HTERT RPE-1 (cell line): Measurements from ENCODE around the gene NMNAT3.

Experiments
- in situ Hi-C: fragments of 300-500 bp; cut with MboI; formaldehyde crosslinking; loops from 4 replicates; pipeline ENCODE4 v1.14.3; 2020; ENCODE audit warnings: low sequenced_read_pairs

The NMNAT3 gene

DNA sequence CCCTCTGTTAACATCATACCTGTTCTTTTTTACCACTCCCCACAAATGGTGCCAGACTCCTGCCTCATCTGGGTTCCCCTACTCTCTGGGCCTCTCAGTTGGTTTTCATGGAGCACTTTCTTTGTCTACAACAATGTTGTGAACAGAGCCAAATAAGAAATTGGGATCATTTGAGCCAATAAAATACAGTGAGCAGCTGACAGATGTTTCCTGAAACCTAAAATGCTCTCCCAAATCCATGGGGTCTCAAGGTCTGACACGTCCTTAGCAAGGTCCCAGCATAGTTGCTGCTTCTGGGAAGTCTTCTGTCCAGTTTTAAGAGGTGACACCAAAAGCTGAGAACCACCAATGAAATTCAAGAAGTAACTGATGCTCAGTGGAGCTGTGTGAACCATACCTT lies 1.7 kb downstream of the NMNAT3 start:
- in situ Hi-C loops = no loop called here

DNA sequence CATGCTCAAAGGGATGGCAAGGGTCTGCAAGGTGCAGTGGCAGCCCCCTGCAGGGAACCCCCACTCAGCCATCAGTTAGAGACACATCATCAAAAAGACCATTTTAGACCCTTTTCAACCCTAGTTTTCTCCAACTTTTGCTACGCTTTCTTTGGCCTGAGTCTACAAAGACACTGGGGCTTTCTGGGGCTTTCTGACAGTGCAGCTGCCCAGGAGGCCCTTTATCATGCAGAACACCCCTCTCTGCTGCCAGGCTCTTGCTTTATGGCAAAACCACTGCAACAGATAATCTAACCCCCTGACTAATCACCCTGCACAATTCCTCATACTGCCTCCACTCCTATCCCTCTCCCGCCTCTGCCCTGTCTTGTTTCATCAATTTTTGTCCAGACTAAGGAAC lies 2.4 kb downstream of the NMNAT3 start:
- in situ Hi-C loops = no loop called here

DNA sequence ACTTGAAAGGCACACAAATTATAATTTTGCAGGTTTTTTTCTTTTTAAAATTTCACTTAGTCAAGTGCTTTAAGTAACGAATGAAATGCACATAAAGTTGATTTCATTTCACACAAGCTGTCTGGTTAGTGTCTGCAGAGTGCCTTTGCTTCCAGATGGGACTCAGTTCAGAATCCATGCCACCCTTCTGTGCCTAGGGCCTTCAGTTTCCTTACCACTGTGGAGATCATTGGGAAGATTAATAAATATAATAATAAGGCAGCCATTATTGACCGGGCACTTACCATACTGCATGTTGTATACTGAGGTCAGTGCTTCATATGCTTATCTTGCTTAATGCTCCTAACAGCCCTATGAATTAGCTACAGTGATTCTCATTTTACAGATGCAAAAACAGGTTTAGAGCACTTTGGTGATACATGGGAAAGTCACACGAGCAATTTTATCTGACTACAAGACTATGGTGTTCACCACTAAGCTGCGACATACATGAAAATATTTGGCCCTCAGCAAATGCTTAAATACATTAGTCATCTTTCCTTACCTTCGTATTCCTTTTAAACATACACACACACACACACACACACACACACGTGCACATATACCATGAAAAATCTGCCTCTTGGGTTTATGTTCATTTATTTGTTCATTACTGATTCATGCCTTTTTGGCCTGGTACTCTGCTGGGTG lies 3.1 kb downstream of the NMNAT3 start:
- in situ Hi-C loops = no loop called here

DNA sequence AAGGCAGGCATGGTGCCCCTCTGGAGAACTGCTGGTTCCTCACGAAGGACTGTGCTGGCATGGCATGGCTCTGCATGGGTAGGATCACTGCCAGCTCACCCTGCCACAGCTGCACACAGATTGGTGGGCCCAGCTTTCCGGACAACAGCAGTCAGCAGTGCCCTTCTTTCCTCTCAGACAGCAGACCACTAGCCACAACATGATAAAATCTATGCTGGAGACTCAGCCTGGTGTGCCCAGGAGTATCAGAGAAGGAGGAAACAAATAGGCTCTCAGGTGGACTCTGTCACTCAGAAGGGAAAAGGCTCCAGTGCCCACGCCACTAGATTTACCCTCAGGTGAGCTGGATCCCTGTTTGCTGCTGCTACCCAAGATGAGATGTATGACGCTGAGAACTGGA lies 4.9 kb downstream of the NMNAT3 start:
- in situ Hi-C loops = no loop called here

DNA sequence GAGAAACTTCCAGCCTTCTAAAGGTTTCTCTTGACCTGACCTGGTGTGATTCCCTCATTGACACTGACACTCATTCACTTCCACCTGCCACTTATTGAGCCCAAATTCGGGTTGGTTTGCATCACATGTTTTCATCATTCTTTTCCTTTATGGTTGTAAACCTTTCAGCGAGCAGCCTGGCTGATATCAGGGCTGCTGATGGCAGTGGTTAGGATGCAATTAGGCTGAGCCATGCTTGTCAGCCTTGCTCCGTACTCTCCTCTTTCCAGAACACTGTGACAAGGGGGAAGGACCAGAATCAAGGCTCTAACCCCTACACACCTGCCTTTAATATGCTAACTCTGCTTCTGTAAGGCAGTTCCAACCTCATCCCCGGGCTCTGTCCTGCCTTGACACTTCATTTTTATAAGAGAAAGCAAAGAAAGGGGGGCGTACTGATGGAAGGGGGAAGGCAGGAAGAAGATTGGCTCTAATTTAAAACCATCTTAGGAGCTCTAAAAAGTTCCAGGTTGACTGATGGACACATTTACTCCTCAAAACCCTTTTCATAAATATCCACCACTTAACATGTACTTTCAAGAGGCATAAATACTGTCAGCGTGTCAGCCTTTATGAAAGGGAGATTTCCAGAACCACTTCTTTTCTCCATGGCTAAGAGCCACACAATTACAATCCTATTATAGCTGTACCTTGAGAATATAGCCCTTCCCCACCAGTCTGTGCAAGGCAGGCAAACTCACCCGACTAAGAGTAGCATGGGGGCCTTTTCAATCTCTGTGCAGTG lies 5.7 kb downstream of the NMNAT3 start:
- in situ Hi-C loops = no loop called here

DNA sequence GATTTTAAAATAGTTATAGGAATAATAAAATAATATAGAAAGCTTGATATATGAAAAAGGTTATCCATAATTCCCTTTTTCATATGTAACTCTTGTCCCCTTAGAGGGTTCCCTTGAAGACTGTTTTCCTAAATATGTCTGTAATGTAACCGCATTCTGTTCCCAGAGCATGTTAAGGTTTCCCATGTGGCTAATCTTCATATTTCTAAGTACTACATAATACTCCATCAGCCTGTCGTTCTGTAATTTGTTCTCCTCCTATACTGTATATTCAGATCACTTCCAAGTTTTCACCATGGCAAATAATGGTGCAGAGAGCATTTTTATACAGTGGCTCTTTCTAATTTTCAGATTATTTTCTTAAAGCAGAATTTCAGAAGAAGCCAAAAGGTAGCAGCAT lies 6.7 kb downstream of the NMNAT3 start:
- in situ Hi-C loops = no loop called here

DNA sequence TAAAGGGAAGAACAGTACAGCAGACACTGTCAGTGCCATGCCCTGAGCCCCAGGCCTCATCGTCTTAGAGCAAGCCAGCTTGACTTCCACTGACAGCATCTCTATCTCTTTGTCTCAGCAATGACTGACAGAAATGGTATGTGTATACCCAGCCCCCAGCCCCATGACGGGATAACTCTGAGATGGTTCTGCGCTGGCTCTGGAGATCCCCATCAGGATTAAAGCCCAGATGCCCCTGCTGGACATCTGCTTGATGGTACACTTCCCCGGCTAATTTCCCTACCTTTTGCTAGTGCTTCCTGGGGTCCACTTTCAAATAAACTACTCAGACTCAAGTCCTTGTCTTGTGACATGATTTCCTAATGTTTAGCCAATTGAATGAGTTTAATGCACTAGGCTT lies 7.6 kb downstream of the NMNAT3 start:
- in situ Hi-C loops = no loop called here

DNA sequence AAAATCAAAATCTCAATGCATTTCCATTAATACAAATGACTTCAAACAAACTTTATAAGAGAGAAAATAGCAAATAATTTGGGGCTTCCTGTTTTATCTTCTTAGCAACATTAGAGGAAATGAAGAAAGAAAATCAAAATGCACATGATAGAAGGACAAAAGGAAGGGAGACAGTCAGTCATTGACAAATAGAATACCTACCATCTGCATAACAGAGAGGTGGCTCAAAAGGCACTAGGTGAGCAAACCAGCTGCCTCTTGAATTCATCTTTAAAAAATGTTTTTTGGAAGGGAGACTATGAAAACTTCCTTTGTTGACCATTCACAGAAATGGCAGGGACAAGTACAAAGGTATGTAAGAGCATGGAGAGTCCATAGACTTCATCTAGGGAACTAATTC lies 9.4 kb downstream of the NMNAT3 start:
- in situ Hi-C loops = no loop called here

DNA sequence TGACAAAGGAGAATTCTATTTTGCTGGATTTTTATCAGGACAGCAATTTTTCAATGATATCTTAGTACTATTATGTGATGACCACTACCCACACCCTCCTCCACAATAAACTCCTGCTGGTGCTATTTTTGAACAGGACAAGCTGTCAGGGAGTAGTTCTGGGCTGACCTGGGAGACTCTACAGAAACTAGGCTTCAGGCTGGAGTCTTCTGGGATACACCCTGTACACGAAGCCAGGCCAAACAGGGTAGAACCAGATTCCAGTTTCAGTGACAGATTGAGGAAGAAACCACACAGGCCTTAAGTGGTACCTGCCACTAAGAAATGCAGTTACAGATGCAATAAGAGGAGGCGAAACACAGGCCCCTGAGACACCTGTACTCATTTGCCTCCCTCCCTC lies 12.8 kb downstream of the NMNAT3 start:
- in situ Hi-C loops = no loop called here

DNA sequence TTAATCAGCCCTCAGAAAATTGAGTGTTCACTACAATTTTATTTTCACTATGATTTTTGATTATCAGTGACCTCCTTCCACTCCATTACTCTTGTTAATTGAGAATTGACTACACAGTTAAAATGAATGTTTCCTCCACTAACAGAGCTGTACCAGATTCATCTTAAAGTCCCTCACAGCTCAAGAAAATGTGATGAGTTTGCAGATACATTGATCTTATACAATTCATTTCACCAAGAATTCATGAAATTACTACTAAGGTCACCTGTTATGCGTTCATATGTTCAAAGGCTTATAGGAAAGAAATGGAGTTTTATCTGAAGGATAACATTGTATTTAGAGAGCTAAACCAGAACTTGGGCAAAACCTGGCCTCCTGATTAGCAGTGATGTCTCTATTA lies 17.5 kb downstream of the NMNAT3 start:
- in situ Hi-C loops = no loop called here

DNA sequence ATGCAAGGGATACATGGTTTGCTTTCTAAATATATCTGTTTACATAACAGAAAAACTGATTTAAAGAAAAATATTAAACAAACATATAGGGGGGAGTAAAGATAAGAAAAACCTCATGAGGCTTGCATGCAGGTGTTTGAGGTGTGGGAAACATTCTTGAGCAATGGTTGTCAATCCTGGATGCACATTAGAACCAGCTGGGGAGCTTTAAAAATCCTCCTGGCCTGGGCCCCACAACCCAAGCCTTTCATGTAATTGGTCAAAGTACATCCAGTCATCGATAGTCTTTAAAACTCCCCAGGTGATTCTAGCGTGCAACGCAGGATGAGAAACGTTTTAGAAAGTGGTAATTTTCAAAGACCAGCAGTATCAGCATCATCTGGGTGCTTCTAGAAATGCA lies 18.3 kb downstream of the NMNAT3 start:
- in situ Hi-C loops = no loop called here

DNA sequence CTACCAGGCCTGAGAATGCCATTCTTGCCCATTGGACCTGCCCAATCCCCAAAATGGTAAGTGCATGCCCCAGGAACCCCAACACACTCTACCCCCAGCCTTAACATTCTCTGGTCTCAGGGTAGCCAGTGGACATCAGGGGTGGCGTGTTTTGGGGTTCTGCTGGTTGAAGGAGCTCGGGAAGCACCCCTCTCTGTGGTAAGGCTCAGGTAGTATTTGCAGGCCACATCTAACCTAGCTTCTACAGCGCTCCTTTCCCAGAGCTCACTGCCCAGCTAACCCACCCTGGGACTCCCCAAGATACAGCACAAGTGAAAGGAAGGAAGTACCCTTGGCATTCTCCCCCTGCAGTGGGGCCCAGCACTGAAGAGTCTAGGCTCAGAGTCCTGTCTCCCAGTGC lies 19.8 kb downstream of the NMNAT3 start:
- in situ Hi-C loops = no loop called here

DNA sequence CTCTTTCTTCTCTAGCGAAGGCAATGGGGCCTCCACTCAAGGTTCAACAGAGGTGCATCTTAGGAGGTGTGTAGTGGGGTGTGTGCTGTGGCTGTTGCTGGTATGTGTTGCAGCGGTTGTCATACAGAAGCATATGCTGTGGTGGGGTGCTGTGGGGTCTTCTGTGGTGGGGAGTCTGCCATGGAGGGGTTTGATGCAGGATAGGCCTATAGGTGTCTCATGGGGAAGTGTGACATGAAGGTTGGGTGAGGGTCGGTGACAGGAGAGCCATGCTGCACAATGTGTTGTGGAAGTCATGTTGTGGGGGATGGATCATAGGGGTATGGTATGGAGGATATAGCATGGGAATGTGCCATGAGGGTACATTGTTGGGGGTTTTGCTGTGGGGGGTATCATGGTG lies 20.3 kb downstream of the NMNAT3 start:
- in situ Hi-C loops = no loop called here

DNA sequence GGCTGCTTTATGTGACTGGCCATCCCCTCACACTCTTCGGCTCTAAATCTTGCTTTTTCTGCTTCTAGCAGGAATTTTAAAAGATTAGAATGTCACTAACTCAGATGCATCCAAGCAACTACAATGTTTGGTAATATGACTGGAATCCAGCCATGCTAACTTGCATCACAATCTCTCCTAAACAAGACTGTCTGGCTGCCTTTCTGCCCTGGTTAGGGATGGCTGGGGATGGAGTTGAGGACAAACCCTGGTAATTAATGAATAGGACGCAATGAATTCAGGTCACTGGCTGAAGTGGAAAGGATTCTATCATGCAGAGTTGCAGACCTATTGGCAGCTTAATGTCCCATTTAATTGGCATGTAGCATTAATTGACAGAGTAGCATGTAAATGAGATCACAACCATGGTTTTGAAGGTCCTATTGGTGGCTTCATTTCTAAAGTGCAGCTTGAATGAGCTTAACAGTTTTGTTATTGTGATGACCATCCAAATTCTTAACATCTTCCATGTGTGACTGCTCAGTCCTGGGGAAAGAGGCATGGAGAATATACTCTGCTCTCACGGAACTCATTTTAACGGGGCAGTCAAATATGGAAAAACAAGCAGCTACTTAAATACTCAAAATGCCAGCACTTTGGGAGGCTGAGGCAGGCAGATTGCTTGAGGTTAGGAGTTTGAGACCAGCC lies 21.7 kb downstream of the NMNAT3 start:
- in situ Hi-C loops = no loop called here

DNA sequence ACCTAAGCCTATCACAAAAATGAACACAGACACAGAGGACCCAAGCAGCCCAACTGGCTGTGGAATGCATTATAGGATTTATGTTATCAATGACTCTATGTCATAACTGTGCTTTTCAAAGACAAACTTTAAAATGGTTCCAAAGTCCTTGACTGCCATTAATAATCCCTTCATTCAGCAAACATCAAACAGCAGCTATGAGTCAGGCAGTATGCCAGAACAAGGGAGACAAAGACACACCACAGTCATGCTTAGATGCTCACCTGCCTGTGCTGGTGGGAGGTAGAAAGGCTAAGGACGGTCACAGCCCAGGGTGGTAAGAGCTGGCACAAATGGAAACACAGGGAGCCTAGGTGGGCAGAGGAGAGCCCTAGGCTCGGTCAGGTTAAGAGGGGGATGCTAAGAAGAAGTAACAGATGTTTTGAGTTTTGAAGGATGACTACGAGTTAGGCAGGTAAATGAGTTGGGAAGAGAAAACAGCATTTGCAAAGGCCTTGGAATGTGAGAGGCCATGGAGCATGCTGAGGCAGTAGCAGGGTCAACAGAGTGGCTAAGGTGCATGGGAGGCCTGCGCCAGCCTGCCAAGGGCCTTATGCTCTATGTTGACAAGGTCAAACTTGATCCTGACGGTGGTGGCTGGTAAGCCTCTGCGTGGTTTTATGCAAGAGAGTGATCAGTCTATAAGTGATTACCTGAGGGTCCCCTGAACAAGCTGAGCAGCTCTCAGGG lies 23.0 kb downstream of the NMNAT3 start:
- in situ Hi-C loops = no loop called here

DNA sequence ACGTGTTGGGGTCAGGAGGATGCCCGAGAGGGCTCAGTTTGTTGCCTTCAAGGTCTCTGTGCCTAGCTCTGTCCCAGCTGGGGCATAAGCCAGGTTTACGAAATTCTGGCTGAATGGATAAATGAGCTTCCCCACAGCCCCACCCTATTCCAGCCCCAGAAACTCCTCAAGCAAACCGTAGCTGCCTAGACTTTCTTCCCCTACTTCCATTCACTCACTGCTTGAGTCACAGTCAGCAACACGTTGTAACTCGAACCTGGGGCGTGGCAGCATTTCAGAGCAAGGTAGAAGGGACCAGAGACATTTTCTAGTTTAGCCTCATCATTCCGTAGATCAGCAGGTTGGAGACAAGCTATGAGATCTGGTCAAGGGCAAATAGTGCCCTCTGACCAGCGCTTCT lies 24.2 kb downstream of the NMNAT3 start:
- in situ Hi-C loops = no loop called here

DNA sequence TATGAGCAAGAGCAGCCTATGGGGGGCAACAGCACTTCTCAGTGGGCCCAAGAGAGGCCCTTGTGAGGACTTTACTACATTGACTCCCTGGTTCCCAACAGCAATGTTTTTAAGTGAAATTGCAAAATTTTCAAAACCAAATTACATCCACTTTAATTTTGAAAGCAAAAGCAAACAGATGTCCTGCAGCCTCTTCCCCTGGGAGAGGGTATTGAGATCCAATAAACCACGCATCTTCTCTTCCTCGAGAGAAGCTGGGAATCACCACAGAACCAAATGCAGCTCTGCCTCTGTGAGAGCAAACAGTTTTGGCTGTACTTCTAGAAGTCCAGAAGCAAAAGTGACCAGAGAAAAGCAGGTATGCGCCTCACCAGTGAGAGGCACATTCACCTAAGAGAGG lies 25.2 kb downstream of the NMNAT3 start:
- in situ Hi-C loops = no loop called here

DNA sequence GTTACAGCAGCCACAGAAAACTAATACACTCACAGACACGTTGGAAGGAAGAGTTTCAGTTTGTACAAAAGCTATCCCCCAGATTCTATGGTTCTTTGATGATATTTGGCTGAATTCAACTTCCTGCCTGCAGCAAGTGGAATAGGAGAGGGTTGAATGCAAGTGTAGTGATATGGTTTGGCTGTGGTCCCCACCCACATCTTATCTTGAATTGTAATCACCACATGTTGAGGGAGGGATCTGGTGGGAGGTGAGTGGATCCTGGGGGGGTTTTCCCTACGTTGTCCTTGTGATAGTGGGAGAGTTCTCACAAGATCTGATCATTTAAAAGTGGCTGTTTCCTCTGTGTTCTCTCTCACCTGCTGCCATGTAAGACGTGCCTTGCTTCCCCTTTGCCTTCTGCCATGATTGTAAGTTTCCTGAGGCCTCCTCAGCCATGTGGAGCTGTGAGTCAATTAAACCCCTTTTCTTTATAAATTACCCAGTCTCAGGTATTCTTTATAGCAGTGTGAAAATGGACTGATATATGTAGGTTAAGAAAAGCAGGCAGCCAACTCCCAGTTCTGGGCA lies 29.8 kb downstream of the NMNAT3 start:
- in situ Hi-C loops = no loop called here

DNA sequence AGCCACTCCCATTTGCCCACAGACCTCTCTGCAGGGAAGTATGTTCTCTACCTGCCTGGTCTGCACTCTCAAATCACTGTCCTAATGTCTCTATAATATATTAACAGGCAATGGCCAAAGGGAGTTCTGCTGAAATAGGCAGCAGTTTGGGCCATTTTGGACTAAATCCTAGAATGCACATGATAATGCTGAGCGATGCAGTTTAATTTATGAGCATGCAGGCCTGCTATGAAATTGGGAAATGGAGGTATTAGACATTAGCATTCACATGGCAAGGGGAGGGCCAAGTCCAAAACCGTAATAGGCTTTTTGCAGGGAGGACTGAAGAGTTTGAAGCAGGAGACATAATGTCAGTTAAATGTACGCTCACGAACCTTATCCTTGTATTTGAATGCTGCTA lies 31.3 kb downstream of the NMNAT3 start:
- in situ Hi-C loops = no loop called here

DNA sequence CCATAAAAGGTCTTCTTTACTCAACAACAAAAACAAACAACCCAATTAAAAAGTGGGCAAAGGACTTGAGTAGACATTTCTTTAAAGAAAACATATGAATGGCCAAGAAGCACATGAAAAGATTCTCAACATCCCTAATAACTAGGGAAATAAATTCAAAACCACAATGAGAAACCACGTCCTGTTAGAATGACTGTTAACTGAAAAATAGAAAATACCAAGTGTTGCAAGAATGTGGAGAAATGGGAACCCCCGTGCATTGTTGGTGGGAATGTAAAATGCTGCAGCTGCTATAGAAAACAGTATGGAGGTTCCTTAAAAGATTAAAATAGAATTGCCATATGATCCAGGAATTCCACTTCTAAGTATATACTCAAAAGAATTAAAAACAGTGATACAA lies 34.8 kb downstream of the NMNAT3 start:
- in situ Hi-C loops = no loop called here

DNA sequence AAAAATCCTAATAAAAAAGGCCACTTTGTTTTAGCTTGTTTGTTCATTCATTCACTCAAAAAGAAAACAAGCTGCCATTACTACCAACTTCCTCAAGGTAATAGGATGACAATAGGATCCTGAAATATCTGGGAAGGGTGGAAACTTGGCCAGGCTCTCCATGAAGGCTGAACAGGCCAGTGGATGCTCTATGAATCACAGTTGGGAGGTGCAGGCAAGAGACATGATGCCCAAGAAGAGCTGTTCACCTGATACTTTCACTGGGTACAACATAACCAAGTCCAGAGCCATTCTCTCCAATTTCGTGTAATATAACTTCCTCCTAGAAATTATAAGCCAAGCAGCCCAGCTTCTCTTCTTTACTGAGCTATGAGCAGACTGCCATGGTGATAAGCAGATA lies 37.3 kb downstream of the NMNAT3 start:
- in situ Hi-C loops = no loop called here
